SK-N-SH (cell line): Measurements from ENCODE around the gene TSPAN13.

Source experiments
- CHD2 ChIP-seq: fragments of 150-350 bp; IDR thresholded peaks from 2 replicates; pipeline ENCODE4 v1.6.1; 2018; ENCODE audit warnings: low read length; ENCODE audit not compliant: partially characterized antibody
- CTCF ChIP-seq: fragments of 200-600 bp; sonication (generic); IDR thresholded peaks from 2 replicates; pipeline ENCODE4 v1.6.1; 2017; ENCODE audit warnings: antibody characterized with exemption, mild to moderate bottlenecking, moderate library complexity
- EP300 ChIP-seq, 2 experiments: IDR thresholded peaks; 2 replicates each; pipeline versions ENCODE4 v1.4.0 to v1.6.1; 2012; ENCODE audit warnings: borderline replicate concordance in 1 of 2, low read depth in 1 of 2, low read length in 1 of 2
- POLR2AphosphoS5 ChIP-seq: IDR thresholded peaks from 2 replicates; pipeline ENCODE4 v1.6.1; 2012; ENCODE audit warnings: low read depth, low read length
- RFX5 ChIP-seq: IDR thresholded peaks from 2 replicates; pipeline ENCODE4 v1.6.1; 2012; ENCODE audit warnings: mild to moderate bottlenecking, improper control_type of control experiment, low read length
- SIN3A ChIP-seq: IDR thresholded peaks from 2 replicates; pipeline ENCODE4 v1.6.1; 2012; ENCODE audit warnings: low read depth, mild to moderate bottlenecking, low read length, moderate library complexity, borderline replicate concordance

GRCh38 chr7:16735020-16735419 is 18.5 kb upstream of the TSPAN13 start:
- TF ChIP-seq RFX5: no peak
- no peak for TF ChIP-seq CHD2
- TF ChIP-seq CTCF: no peak
- TF ChIP-seq EP300 (IDR thresholded peaks at IDR 0.05; ENCODE audit: borderline replicate concordance in 1 of 2, low read depth in 1 of 2, low read length in 1 of 2): no peak
- no peak for TF ChIP-seq POLR2AphosphoS5
- no peak for TF ChIP-seq SIN3A
